ENCODE results near the gene C1QTNF8.

GRCh38 chr16:1061769-1062505, 34.1 kb downstream of the C1QTNF8 start:
- TF ChIP-seq POLR2A (IDR thresholded peaks at IDR 0.05; ENCODE audit: borderline replicate concordance, extremely low read depth, insufficient read depth, insufficient read length) (no peak), ZNF274 (IDR thresholded peaks at IDR 0.05; ENCODE audit: low read depth, low read length) (no peak), TCF7L2 (IDR thresholded peaks at IDR 0.05; ENCODE audit: borderline replicate concordance, extremely low read depth, insufficient read depth, insufficient read length) (no peak)
